Left colon (tissue), 2 donors: ENCODE data around the gene EDEM3. TPM values are rescaled to one million over a fixed set of nuclear protein-coding genes. Genes with fewer than 3 reads are reported as not detected.
"Not testable (repeated sequence)": the region's sequence is repeated elsewhere in the genome, so short reads cannot be mapped to it uniquely, and the experiment has no call there.

ENCODE experiments used
- ATAC-seq: fragments of 200-7000 bp; cut with Tn5 transposase; one replicate; pipeline ENCODE4 v1.9.1; 2020; ENCODE audit warnings: mild to moderate bottlenecking, moderate library complexity
- DNase-seq, 2 donors: peaks; one replicate each; pipeline ENCODE4 v3.0.0-alpha.2; 2020
- intact Hi-C, 2 donors: fragments of 100-400 bp; cut with DNase I in 1 of 2; cut with micrococcal nuclease in 1 of 2; formaldehyde crosslinking; loops; one replicate each; pipeline versions ENCODE4 v1.11.2 to v1.14.0; 2022; cut with DNase I, micrococcal nuclease
- total RNA-seq, 2 donors: library from RNA; stranded (reverse); fragmentation: NEBNext Ultra II Directional; extraction: Animal tissue kit (Norgen Biotek cat#: 25700); gene quantifications; one replicate each; pipeline ENCODE4 v1.2.1, GENCODE V29; 2021
- donor health status: DM: no; HTN: no; CAD: no.
- donor health status: DM: yes; HTN: yes; CAD: no.

Gene EDEM3
- total RNA-seq, 2 donors from 2014 or later, result 68.6 to 81.6 TPM

DNA sequence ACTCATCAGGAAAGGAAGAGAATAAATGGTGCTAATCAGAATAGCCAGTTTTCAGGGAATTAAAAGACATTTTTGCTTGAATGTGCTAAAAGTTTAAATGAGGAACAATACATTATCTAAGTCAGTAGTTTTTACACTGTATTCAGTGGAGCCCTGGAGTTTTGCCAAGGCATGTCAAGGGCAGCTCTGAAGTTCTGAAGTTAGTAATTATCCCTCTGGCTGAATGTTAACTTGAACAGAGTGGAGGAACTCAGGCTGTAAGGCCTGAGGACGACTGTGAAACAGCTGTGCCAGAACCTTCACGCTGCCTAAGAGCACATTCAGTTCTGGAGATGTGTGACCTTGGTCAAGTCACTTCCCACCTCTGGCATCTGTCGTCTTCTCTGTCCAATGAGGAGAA lies 68.1 kb downstream of the EDEM3 start:
- DNase-seq (no peak), ATAC-seq (no peak)
- intact Hi-C loops, result loop anchor here in 1 of 2 donors (10.0 kb wide), 1 partner anchor 452 kb away; no protein-coding TSS in a partner anchor

DNA sequence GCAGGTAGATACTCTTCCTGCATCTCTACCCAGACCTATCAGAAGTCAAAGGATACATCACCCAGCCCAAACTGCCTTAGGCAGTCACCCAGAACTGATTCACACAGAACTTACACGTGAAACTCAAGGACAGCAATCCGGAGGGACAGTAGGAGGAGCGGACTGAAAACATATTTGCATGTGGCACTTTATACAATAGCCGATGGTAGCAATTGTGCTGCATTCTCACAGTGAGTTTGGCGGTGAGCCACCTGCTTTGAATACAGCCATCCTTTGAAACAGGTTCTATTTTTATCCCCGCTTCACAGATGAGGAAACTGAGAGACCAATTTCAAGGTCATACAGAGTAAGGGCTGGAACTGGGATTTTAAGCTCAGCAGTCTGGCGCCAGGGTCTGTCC lies 69.5 kb downstream of the EDEM3 start:
- intact Hi-C loops, result loop anchor here in 1 of 2 donors (10.0 kb wide), 1 partner anchor 450 kb away; no protein-coding TSS in a partner anchor
- ATAC-seq (peak; percentile 6), DNase-seq (peak in 1 of 2 donors; percentile 12)

DNA sequence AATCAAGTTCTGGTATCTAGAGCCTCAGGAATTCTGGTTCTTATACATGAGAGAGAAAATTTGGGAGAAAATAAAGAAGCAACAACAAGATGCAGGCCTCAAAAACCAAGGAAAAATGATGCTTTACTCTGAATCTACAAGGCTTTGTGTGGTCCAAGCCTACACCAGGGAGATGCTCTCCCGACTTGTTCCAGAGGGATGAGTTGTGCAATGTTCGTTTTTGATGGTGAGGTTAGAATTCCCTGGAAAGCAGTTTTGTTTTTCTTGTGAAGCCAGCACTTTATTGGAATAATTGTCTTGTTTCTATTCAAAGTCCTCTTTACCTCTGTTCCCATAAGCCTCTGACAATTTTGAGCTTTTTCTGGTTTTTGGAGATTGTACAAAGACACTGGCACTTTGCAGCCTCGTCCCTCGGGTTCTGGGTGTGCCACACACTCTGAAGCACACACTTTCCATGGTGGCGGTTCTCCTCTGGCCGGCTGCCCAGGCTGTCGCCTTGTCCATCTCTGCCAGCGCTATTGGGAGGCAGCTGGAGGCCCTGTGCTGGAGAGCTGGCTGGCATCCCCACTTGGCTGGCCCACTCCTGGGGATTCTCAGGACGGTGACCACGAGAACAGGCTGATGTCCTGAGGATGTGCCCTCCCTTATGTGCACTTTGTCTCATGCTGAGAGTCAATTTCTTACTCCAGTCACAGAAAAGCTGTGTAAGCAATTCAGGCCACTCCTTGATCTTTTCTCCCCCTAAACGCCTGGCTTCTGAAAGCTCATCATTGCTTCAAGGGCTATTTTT lies 70.2 kb downstream of the EDEM3 start:
- peak in 1 of 2 donors; percentile 15 for DNase-seq
- intact Hi-C loops, result loop anchor here in 1 of 2 donors (10.0 kb wide), 1 partner anchor 450 kb away; no protein-coding TSS in a partner anchor
- no peak for ATAC-seq

DNA sequence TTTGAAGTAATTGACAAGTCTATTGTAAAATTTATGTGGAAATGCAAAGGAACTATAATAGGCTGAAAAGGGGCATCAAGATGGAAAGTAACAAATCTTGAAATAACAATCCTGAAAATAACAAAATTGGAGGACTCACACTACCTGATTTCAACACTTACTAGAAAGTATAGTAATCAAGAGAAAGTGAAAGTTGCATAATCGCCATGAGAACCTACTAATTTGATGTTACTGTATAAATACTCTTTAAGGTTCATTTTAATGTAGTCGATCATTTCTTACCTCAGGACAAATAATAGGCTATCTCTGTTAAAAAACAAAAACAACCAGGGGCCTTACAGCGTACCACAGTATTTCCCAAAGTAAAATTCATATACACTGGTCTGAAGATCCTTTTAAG lies 71.7 kb downstream of the EDEM3 start:
- intact Hi-C loops, result loop anchor here in 1 of 2 donors (10.0 kb wide), 1 partner anchor 448 kb away; no protein-coding TSS in a partner anchor

DNA sequence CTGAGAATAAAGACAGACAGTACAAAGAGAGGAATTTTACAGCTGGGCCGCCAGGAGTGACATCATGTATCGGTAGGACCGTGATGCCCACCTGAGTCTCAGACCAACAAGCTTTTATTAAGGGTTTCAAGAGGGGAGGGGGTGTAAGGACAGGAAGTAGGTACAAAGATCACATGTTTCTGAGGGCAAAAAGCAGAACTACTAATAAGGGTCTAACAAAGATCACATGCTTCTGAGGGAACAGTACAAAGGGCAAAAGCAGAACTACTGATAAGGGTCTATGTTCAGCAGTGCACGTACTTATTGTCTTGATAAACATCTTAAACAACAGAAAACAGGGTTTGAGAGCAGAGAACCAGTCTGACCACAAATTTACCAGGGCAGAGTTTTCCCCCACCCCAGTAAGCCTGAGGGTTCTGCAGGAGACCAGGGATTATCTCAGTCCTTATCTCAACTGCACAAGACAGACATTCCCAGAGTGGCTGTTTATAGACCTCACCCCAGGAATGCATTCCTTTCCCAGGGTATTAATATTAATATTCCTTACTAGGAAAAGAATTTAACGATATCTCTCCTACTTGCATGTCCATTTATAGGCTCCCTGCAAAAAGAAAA lies 73.9 kb downstream of the EDEM3 start:
- intact Hi-C loops, result loop anchor here in 1 of 2 donors (10.0 kb wide), 1 partner anchor 446 kb away; no protein-coding TSS in a partner anchor
- ATAC-seq, DNase-seq: not testable (repeated sequence)

More for the DNA sequence above, 71.7 kb downstream of the EDEM3 start:
- no peak for ATAC-seq
- DNase-seq, result no peak

DNA sequence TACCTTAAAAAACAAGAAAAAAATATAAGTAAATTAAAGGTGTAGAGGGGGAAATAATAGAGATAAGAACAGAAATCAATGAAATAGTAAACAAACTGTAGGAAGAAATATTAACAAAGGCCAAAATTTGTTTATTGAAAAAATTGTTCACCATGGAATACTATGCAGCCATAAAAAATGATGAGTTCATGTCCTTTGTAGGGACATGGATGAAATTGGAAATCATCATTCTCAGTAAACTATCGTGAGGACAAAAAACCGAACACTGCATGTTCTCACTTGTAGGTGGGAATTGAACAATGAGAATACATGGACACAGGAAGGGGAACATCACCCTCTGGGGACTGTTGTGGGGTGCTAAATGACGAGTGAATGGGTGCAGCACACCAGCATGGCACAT lies 75.2 kb downstream of the EDEM3 start:
- ATAC-seq, intact Hi-C loops, DNase-seq: not testable (repeated sequence)

DNA sequence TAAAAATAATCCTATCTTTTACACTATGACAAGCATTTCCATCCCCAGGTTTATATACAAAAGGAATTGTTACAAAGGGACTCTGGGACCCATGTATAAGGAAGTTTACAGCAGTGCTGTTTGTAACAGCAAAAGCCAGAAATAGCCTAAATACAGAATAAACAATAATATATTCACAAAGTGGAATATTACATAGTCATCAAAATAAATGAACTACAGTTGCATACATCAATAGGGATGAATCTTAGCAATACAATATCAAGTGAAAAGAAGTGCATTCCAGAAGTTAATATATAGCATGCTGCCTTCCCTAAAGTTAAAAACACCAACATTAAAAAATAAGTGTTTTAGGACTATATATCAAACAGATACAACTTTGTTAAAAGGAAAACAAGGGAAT lies 77.3 kb downstream of the EDEM3 start:
- intact Hi-C loops, result no loop called here

DNA sequence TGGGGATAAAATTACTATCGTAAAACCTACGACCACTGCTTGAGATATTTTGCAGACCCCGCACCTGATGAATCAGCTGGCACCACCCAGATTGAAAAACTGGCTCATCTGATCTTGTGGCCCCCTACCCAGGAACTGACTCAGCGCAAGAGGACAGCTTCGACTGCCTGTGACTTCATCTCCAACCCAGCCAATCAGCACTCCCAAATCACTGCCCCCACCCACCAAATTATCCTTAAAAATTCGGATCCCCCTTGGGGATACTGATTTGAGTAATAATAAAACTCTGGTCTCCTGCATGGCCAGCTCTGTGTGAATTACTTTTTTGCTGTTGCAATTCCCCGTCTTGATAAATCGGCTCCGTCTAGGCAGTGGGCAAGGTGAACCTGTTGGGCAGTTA lies 81.4 kb downstream of the EDEM3 start:
- DNase-seq (no peak), ATAC-seq (no peak)
- intact Hi-C loops, result no loop called here

More for the DNA sequence above, 77.3 kb downstream of the EDEM3 start:
- no peak for ATAC-seq
- no peak for DNase-seq

DNA sequence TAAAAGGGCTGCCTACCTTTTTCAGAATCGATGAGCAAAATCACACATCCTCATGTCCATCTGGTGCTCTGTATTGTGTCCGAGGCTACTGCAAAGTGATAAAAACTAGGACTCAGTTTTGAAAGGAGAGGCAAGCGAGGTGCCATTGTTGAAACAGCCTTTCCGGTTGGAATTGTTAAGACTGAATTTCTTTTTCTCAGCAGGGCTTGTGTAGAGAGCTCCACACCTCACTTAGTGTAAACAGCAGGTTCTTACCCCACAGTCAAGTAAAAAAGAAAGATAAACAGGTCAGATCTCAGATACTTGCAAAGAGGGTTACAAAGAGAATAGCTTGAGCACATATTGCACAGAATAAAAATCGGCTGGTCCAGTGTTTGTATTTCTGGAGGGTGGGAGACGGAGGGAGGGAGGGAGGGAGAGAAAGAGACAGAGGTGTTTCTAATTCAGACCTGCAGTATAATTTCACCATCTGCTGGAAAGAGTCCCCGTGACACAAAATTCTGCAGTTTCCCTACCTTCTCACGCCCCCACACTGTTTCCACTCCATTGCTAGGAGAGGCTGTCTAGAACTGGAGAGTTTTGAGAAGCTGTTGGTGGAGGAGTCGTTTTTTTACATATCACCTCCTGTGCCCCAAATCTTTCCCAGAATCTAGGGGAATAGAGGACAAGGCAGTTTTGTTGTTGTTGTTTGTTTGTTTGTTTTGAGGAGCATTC lies 82.5 kb downstream of the EDEM3 start:
- intact Hi-C loops, result no loop called here

DNA sequence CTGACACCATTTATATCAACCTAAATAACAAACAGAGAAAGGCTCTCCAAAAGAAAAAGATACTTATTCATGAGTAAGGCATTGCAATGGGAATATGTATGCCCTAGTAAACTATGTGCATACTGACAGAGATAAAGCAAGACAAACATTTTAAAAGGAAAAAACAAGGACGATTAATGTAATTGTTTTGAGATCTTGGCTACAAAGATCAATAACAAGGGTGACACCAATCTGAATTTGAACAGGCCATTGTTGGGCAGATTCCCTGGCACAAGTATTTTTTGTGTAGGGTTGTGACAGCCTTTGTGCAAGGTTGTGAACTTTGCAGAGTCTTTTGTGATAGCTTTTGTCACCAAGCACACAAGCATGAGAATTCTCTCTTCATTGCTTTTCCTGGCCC lies 85.3 kb downstream of the EDEM3 start:
- intact Hi-C loops, result no loop called here
- DNase-seq (no peak), ATAC-seq (no peak)

More for the DNA sequence above, 82.5 kb downstream of the EDEM3 start:
- no peak for DNase-seq
- ATAC-seq, result no peak

DNA sequence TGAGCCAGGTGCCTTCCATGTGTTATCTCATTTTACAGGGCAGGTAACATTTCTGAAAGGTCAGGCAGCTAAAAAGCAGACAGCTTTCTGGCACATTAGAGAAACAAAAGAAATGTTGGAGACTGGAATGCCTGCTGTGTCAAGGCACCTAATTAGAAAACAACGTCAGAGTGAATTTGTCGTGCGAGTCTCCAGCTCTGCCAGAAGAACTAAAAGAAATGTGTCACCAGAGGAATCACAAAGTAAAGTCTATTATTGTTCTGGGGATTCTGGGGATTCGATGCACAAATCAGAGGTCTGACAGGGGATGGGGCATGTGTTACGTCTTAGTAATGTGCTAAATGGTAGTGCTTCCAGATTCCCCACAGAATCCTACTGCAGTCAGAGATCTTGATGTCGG lies 89.3 kb downstream of the EDEM3 start:
- ATAC-seq, result no peak
- intact Hi-C loops, result no loop called here
- no peak for DNase-seq

DNA sequence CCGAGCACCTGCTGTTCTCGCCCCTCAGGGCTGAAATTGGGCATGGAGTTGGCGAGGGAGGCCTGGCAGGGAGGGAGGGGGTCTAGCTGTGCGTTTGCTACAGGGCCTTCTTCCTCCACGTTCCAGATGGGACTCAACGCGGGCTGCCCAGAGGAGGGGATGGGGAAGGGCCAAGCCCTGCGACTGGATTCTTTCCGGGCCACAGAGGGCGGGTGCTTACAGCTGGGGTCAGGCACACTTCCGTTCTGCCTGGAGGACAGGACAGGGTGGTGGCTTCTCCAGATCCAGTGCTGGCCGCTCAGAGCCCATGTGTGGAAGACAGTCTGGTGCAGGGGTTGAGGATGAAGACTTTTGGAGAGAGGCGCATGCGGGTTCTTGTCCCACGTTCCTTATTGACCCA lies 90.0 kb downstream of the EDEM3 start:
- no peak for DNase-seq
- ATAC-seq, result no peak
- intact Hi-C loops, result no loop called here

DNA sequence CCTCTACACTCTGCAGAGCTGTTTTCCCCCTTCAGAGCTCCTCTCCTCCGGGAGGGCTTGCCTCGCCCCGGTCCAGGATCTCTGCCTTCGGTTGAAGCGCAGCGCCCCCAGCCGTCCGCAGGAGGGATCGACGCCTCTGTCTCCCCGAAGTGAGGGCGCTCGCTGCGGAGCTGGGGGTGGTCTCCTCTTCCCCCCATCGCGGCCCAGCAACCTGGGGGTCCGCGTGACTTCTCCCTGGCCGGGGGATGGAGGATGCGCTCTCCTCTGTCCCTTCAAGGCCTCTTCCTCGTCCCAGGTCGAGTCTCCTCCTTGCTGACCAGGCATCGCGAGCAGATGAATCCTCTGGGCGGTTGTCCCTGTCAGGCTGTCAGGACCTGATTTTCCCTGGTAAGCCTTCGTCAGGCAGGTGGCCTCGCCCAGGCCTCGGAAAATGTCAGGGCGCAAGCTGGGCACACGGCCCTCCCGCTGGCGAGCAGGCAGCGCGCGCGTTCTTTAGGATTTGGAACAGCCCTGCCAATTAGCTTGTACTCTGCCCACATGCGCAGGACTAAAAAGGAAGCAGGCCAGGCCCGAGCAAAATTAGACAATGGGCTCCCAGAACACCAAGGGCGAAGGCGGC lies 90.5 kb downstream of the EDEM3 start:
- DNase-seq, result peak; percentile 64 to 81
- ATAC-seq, result peak; percentile 95
- intact Hi-C loops, result no loop called here

DNA sequence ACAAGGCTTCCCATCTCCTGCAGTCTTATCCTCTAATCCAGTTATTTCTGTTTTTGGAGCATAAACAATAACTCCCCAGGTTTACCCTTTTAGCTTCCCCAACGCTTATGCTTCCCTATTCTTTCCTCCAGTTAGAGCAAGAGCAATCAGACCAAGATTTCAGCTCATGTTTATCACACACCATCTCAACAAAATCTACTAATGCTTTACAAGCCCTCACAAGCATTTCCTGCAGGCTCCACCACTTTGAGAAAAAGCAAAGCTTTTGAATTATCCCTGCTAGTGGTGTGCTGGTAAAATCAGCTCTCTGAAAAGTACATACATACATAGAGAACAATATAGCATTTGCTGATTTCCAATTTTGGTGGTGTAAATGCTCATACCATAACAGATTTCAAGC lies 92.9 kb downstream of the EDEM3 start:
- ATAC-seq, result no peak
- intact Hi-C loops, result no loop called here

DNA sequence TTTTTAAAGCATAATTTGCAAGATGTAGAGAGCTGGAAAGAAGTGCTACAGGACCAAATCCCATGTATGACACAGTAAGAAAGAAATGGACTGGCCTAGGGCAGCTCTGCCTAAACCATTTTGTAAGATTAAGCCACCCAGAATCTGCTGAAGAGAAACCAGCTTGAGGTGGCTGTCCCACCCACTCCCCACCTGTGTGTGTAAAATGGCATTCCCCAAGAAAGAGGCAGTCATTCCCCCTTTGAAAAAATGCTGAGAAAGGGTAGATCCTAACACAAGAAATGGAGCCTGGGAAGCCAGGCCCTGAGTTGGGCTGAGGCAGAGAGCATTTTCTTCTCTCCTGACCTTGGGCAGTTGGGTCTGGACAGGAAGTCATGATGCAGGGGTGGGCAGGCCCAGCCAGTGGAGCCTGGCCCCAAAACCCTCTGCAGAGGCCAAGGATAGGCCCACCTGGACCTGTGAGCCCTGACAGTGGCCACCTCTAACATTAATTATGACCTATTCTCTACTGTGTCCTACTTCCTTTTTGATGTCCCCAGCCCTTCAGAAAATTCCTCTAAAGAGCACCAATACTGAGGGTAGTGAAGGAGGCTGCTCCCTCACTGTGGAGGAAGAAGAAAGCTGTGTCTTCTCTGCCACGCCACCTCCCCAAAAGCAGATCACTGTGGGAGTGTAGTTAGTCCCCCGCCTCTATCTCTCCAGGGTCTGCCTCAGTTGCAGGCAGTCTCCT lies 94.0 kb downstream of the EDEM3 start:
- ATAC-seq (no peak), DNase-seq (no peak)
- intact Hi-C loops, result no loop called here

More for the DNA sequence above, 92.9 kb downstream of the EDEM3 start:
- no peak for DNase-seq

DNA sequence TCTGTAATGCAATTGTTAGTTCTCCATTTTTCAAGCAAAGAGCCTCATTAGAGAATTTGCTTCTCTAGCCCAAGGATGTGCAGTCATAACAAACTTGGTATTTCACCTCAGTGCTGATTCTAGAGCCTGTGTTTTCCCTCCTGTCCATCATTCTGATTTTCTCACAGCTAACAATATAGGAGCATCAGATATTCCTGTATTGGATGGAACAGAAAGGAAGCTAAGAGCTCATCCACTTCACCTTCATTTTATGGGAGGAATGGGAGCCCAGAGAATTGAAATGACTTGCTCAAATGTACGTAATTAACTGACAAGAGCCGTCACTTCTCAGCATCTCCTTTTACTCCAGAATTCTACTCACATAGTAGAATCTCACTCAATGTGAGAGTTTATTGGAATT lies 96.6 kb downstream of the EDEM3 start:
- intact Hi-C loops, result no loop called here
- DNase-seq (no peak), ATAC-seq (no peak)

DNA sequence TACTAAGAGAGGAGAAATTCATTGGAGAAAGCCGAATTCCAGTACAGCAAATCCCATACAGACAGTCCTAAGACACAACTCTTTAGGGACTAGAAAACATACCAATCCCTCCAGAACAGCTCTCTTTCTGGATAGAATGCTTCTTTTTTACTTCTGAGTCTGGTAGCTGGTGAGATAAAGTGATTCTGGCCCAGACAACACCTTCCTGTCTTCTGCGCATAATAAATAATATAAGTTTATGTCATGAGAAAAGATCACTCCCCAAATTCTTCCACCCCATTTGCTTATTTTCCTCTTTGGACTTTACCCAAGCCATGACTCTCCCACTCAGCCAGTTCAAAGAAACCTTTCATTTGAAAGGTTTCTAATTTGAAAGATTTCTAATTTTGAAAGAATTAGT lies 98.4 kb downstream of the EDEM3 start:
- ATAC-seq (no peak), DNase-seq (no peak)
- intact Hi-C loops, result no loop called here

DNA sequence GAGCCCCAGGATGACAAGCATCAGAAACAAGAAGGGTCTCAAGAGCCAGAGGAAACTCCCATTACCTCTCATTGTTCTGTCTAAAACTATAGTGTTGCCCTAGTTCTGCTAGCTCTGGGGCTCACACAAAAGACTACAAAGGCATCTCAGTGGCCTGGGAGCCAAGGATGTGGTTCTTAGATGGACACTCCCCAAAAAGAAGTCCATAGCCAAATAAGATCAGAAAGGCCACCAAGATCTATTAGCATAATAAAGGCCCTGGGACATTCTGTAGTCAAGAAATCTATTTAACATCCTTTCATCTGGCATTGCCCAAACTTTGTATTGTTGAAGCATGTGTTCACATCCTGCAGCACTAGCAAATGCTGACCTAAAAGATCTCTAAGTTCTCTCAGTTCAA lies 99.5 kb downstream of the EDEM3 start:
- ATAC-seq (no peak), DNase-seq (no peak)
- intact Hi-C loops, result no loop called here
